HPDE6-E6E7 (cell line): ENCODE measurements around the gene NPW.
"Not testable (repeated sequence)": the region's sequence is repeated elsewhere in the genome, so short reads cannot be mapped to it uniquely, and the experiment has no call there.

Experiments used
- DNase-seq: peaks from one replicate; pipeline ENCODE4 v3.0.0; 2011; ENCODE audit warnings: missing footprints; ENCODE audit errors: extremely low spot score

Gene NPW

GRCh38 chr16:2023092-2024031 lies 3.8 kb downstream of the NPW start:
- peak; percentile 79 for DNase-seq

- no peak for DNase-seq
These were observed 4.4 kb downstream of the NPW start for GRCh38 chr16:2024032-2024420.

- no peak for DNase-seq
These were observed 5.7 kb downstream of the NPW start for GRCh38 chr16:2025251-2025650.

- no peak for DNase-seq
These were observed 6.4 kb downstream of the NPW start for GRCh38 chr16:2025878-2026460.

- DNase-seq, result peak; percentile 45
These were observed 7.0 kb downstream of the NPW start, which contains the start of gene NHERF2 for GRCh38 chr16:2026461-2027023. NHERF2 (plus strand) TSS chr16:2026902; CDS start chr16:2027006, 104 bp downstream.

- DNase-seq, result no peak
These were observed 7.7 kb downstream of the NPW start for GRCh38 chr16:2027024-2028010.

- no peak for DNase-seq
These were observed 8.6 kb downstream of the NPW start for GRCh38 chr16:2028146-2028545.

- DNase-seq, result no peak
These were observed 9.1 kb downstream of the NPW start for GRCh38 chr16:2028620-2029220.

GRCh38 chr16:2029350-2029749 lies 9.8 kb downstream of the NPW start:
- DNase-seq, result no peak

GRCh38 chr16:2030036-2030435 lies 10.5 kb downstream of the NPW start:
- no peak for DNase-seq

- DNase-seq, result no peak
These were observed 11.5 kb downstream of the NPW start for GRCh38 chr16:2031081-2031577.

- DNase-seq, result no peak
These were observed 12.9 kb downstream of the NPW start for GRCh38 chr16:2032285-2033056.

GRCh38 chr16:2033057-2033908 lies 13.7 kb downstream of the NPW start:
- no peak for DNase-seq

GRCh38 chr16:2033909-2034695 lies 14.5 kb downstream of the NPW start:
- not testable (repeated sequence) for DNase-seq

GRCh38 chr16:2034696-2035430 lies 15.3 kb downstream of the NPW start:
- no peak for DNase-seq

GRCh38 chr16:2035431-2036199 lies 16.0 kb downstream of the NPW start:
- DNase-seq, result no peak
